WERI-Rb-1 (cell line): Measurements from ENCODE around the gene MAP3K19.

Source experiments
- DNase-seq: peaks from one replicate; pipeline ENCODE4 v3.0.0-alpha.2; 2020
- H3K27ac ChIP-seq: fragments of 250-450 bp; sonication (Bioruptor Pico); 2 replicates; pipeline ENCODE4 v1.5.1; 2020; ENCODE audit warnings: mild to moderate bottlenecking, moderate library complexity
- H3K27me3 ChIP-seq: fragments of 250-450 bp; sonication (Bioruptor Pico); 2 replicates; pipeline ENCODE4 v1.5.1; 2021; ENCODE audit warnings: mild to moderate bottlenecking, low read depth, moderate library complexity; ENCODE audit not compliant: insufficient read depth, severe bottlenecking
- H3K36me3 ChIP-seq: fragments of 250-450 bp; sonication (Bioruptor Pico); 2 replicates; pipeline ENCODE4 v1.5.1; 2020; ENCODE audit warnings: mild to moderate bottlenecking, moderate library complexity
- H3K4me3 ChIP-seq: 2 replicates; pipeline ENCODE4 v1.5.1; 2011; ENCODE audit warnings: low read depth, mild to moderate bottlenecking, control low read depth, low read length
- H3K9me3 ChIP-seq: fragments of 250-450 bp; sonication (Bioruptor Pico); 2 replicates; pipeline ENCODE4 v1.5.1; 2021; ENCODE audit warnings: mild to moderate bottlenecking, moderate library complexity; ENCODE audit not compliant: severe bottlenecking
- CTCF ChIP-seq: IDR thresholded peaks from 2 replicates; pipeline ENCODE4 v1.5.1; 2011; ENCODE audit warnings: low read depth, mild to moderate bottlenecking, control low read depth, inconsistent platforms, low read length

The MAP3K19 gene

DNA sequence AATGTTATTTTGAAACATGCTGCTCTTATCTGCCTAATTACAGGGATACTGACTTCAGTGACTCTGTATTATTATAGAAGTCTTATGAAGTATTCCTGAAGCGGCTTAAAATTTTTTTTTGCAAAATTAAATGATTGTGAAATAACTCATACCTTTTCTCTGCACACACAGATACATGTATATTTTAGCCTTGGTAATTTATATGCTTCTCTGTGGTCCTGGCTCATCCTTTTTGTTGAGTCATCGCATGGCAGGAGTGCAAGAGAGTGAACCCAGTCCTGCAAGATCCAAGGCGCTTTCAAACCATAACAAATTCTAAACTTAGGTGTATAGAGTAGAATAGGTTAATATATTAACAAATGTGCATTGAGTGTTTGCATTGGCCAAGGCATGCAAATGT is 120.1 kb downstream of the MAP3K19 start:
- no peak for TF ChIP-seq CTCF
- Histone ChIP-seq H3K27me3 (no peaks in the 10 kb centered on the region), H3K27ac (no peak overlapping the region), H3K9me3 (no peaks in the 10 kb centered on the region), H3K36me3 (peaks cover 24% of the 10 kb centered on the region), H3K4me3 (no peak overlapping the region)
- no peak for DNase-seq

GRCh38 chr2:134926231-134926931 is 120.9 kb downstream of the MAP3K19 start:
- Histone ChIP-seq H3K27ac (no peak overlapping the region), H3K27me3 (no peaks in the 10 kb centered on the region), H3K4me3 (no peak overlapping the region), H3K9me3 (no peaks in the 10 kb centered on the region), H3K36me3 (peaks cover 30% of the 10 kb centered on the region)
- DNase-seq: no peak
- no peak for TF ChIP-seq CTCF

DNA sequence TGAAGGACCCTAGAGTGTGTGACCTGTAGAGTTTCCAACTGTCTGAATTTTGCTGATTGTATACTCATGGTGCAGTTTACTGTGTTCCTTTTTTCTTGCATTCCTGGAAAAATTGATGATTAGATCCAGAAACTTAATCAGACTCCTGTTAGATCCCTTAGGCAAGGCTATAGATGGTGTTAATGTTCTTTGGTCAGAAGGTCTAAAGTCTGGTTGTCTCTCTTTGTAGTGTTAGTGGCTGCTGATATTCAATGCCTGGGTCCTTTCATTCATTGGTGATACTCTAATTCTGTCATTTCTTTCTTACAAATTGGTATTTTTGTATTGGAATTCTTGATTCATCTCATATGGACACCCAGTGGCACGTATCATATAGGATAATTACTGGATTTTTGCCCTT is 122.3 kb downstream of the MAP3K19 start:
- Histone ChIP-seq H3K36me3 (peaks cover 43% of the 10 kb centered on the region), H3K27me3 (no peaks in the 10 kb centered on the region), H3K4me3 (no peak overlapping the region), H3K27ac (no peak overlapping the region), H3K9me3 (no peaks in the 10 kb centered on the region)
- DNase-seq: no peak
- no peak for TF ChIP-seq CTCF

GRCh38 chr2:134919341-134920210 is 127.7 kb downstream of the MAP3K19 start:
- Histone ChIP-seq H3K9me3 (no peaks in the 10 kb centered on the region), H3K27me3 (no peaks in the 10 kb centered on the region), H3K4me3 (peak overlapping the region; percentile 78), H3K27ac (peak overlapping the region; percentile 99), H3K36me3 (peaks cover 37% of the 10 kb centered on the region)
- TF ChIP-seq CTCF: no peak
- DNase-seq: no peak

DNA sequence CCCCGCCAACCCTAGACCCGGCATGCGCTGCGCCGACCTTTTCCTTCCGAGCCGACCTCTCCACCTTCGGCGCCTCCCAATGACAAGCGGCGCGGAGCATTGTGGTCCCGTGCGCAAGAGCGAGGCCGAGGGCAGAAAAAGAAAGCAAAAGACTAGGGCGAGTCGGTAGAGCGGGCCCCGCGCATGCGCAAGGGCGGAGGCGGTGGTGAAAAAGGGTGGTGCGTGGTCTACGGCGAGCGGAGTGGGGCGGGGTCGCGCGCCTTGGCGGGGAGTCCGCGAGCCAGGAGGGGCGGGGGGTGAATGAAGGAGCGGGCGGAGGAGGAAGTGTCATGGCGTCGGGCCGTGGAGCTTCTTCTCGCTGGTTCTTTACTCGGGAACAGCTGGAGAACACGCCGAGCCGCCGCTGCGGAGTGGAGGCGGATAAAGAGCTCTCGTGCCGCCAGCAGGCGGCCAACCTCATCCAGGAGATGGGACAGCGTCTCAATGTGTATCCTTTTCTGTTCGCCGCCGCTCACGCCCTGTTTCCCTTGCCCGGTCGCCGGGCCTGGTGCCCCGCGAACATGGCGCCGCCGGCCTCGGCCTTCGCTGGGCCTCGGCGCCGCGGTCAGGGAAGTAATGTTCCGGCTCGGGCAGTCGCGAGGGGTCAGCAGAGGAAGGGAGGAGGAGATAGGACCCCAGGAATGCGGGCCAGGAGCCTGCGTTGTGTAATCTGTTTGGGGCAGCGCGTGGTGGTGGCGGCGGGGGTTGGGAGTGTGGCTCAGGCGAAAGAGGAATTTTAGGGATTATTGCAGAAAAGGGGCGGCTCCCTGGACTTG is 128.5 kb downstream of the MAP3K19 start, which contains the start of gene CCNT2:
TSS of gene CCNT2 (plus strand) at position 297 of the 815 bp plus-strand sequence. CDS start at position 330, 33 bp downstream.
- H3K4me3 ChIP-seq: peak within 1 kb of the TSS; percentile 83
- peaks cover 37% of the 10 kb centered on the region for H3K36me3 ChIP-seq
- DNase-seq: peak; percentile 99
- peak within 1 kb of the TSS; percentile 99 for H3K27ac ChIP-seq
- H3K27me3 ChIP-seq: no peaks in the 10 kb centered on the region
- no peak for TF ChIP-seq CTCF
- no peaks in the 10 kb centered on the region for H3K9me3 ChIP-seq
